Hematopoietic multipotent progenitor cell treated with erythropoietin and hydrocortisone succinate and interleukin-3 and kit ligand, for 4 days (in vitro differentiated cells): ENCODE data around the gene OSBP2.
A peak's percentile ranks its signal among the peaks of the same experiment; 100 is the strongest.

Source experiments
- DNase-seq: peaks from one replicate; pipeline ENCODE4 v3.0.0-alpha.2; 2015

The OSBP2 gene

DNA sequence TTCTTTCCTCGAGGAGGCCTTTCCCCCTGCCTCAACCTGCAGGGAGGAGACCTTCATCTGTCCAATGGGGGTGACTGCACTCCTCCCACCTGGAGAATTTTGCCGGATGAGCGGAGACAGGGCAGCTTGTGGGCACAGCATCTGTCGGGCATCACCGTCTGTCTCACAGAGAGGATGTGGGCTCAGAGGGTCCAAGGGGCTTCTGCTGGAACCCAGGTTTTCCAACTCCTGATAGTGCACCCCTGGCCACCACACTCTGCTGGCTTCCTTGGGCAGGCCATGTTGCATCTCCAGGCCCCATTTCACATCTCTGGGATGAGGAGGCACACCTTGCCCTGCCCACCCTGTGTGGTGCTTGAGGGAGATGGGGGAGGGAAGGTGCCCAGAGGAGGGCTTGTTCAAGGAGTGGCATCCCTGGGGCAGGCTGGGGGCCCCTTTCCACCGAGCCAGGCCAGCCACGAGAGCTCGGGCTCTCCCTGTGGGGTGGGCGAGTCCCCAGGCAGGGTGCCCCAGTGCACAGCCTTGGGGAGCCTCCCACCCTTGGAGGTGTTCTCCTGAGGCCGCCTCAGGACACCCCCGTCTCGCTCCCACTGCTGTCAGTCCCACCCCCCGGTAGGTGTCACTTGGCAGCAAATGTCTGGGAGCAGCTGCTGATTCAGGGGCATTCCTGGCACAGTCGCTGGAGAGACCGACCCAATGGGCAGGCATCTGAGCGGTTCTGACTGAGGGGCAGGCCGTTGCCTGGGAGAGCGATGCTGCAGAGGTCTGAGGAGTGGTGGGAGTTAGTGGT lies 189.7 kb downstream of the OSBP2 start:
- DNase-seq, result no peak

- DNase-seq, result no peak
Measured at GRCh38 chr22:30885001-30885366, 190.3 kb downstream of the OSBP2 start.

DNA sequence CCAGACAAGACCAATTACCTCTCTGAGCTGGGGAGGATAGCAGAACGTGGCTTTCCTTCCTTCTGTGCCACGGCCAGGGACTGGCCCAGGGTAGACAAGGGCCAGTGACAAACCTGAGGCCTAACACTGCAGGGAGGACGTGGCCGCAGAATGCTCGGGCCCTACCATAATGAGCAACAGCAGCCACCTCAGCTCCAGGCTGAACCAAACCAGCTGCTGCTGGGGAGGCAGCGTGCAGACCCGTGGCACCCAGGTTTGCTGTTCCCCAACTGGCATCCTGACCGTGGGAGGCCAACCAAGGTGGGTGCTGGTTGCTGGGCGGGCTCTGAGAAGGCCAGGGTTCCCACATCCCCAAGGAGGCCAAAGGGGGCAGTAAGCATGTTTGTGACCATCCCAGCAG lies 190.9 kb downstream of the OSBP2 start:
- no peak for DNase-seq

DNA sequence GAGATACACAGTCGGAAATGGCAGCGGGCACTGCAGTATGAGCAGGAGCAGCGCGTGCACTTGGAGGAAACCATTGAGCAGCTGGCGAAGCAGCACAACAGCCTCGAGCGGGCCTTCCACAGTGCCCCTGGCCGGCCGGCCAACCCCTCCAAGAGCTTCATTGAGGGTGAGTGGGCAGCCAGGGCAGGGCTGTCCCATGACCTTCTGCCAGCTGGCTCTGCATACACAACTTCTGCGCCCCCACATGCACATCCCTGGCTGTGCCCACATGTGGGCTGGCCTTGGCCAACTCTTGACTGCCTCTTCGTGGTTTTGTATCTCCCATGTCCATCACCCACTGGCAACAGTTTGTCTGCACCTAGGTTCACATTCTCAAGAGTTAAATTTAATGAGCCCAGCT lies 192.8 kb downstream of the OSBP2 start:
- DNase-seq, result peak; percentile 72

DNA sequence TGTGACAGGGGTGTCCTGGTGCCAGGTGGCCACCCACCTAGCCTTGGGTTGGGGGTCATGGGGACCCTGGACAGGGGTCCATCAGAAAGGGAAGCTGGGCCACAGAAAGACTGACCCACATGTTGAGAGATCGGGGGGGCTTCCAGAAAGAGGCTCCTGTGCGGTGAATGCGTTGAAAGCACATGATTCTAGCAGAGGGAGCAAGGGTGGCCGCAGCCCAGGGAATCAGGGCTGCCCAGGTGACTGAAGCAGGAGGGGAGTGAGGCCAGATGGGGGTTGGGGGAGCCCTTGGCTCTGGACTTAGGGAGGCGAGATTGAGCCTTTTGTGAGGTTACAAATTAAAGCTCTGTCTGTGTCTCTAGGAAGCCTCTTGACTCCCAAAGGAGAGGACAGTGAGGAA lies 193.2 kb downstream of the OSBP2 start:
- DNase-seq, result no peak

GRCh38 chr22:30889268-30889995 lies 194.8 kb downstream of the OSBP2 start:
- DNase-seq, result no peak

- no peak for DNase-seq
Measured at GRCh38 chr22:30889996-30890480, 195.4 kb downstream of the OSBP2 start.

GRCh38 chr22:30890686-30891442 lies 196.2 kb downstream of the OSBP2 start:
- peak; percentile 55 for DNase-seq

DNA sequence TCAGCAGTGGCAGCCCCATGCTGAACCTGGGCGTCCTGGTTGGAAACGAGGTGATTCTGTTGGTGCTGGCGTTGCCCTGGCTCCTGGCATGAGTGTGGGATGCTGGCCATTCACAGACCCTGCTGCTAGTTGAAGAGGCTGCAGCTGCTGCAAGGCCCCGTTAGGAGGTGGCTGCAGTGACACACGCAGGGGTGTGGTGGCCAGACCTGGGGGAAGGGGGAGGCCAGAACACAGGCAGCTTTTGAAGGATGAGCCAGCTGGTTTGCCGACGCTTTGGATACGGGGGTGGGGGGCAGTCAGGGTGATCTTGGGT lies 196.7 kb downstream of the OSBP2 start:
- DNase-seq, result no peak

- no peak for DNase-seq
Measured at GRCh38 chr22:30891781-30892180, 197.1 kb downstream of the OSBP2 start.

DNA sequence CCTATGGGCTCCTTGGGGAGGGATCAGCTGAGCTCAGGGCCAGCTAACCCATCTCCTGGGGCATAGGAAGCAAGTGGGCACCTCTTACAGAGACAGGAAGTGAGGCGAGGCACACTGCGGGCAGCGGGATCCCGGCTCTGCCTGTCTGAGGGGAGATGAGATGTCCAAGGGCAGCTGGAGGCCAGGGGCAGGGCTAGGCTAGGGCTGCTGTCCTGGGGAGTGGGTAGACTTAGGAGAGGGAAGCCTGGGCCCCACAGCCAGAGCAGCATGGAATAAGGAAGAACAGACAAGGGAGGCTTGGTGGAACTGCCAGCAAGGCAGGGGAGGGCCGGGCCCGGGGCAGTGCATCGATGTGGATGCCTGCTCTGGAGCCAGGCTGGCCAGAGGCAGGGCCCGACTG lies 197.6 kb downstream of the OSBP2 start:
- no peak for DNase-seq

- DNase-seq, result no peak
Measured at GRCh38 chr22:30892731-30893221, 198.1 kb downstream of the OSBP2 start.

- DNase-seq, result no peak
Measured at GRCh38 chr22:30893434-30894370, 199.0 kb downstream of the OSBP2 start.

GRCh38 chr22:30894371-30894740 lies 199.7 kb downstream of the OSBP2 start:
- no peak for DNase-seq

GRCh38 chr22:30902496-30903357 lies 208.1 kb downstream of the OSBP2 start:
- DNase-seq, result peak; percentile 24

- DNase-seq, result no peak
Measured at GRCh38 chr22:30903876-30904460, 209.3 kb downstream of the OSBP2 start.

DNA sequence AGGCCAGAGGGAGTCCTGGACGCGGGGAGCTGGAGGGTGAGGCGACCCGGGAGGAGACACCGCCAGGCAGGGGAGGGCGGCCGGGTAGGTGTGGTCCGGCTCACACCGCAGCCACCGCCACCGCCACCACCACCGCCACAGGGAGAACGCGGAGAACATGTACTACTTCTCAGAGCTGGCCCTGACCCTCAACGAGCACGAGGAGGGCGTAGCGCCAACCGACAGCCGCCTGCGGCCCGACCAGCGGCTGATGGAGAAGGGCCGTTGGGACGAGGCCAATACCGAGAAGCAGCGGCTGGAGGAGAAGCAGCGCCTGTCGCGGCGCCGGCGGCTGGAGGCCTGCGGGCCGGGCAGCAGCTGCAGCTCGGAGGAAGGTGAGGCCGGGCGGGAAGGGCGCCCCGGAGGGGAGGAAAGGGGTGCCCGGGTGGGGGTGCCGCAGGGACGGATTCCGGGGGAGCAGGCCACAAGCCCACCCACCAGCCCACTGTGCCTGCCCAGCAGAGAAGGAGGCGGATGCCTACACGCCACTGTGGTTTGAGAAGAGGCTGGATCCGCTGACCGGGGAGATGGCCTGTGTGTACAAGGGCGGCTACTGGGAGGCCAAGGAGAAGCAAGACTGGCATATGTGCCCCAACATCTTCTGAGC lies 211.1 kb downstream of the OSBP2 start:
- no peak for DNase-seq

DNA sequence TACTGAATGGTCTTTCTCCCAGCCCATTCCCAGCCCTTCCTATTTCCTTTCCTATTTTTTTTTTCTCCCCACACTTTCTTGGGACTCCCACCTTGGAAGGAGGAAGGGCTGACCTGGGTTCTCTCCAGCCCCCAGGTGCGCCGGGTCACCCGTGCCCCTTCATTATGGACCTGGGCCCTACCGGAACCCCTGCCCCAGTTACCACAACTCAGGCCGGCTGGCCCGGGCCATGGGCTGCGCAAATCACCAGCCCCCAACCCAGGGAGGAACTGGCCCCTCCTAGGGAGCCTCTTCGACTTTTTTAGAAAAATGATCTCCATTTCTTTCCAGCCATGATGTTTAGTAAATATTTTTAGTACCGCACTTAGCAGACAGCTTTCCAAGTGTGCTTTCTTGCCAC lies 211.7 kb downstream of the OSBP2 start:
- no peak for DNase-seq

DNA sequence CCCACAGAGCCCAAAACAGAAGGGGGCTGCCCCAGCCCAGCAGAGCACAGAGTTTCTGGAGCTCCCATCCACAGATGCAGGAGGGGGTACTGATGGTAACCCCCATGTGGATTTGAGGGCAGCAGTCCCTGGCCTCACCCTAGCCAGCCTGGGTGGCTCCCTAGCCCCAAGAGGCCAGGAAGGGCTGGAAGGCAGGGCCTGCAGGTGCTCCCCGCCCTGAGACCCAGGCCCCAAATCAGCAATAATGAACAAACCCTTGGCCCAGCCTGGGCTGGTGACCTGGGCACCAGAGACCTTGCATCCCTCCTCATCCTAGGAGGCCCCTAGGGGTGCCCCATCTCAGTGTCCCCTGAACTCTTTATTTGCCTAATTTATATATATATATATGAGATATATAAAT lies 212.3 kb downstream of the OSBP2 start:
- no peak for DNase-seq

DNA sequence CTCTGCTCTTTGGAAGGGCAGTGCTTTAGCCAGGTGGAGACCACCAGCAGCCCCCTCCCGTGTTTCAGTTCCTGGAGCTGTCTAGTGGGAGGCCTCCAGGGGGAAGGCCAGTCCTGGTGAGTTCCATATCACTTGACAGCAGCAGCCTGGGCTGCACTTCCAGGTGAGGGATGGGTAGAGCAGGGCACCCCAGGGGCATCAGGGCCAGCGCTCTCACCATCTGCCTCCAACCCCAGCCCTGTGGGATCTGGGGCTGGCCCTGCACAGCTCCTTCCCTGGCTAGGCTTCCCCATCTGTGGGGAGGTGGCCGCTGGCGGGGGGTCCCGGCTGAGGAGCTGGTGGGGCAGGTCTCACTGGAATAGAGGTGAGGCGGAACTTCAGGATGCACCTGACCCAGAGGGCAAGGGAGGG lies 213.4 kb downstream of the OSBP2 start:
- no peak for DNase-seq

DNA sequence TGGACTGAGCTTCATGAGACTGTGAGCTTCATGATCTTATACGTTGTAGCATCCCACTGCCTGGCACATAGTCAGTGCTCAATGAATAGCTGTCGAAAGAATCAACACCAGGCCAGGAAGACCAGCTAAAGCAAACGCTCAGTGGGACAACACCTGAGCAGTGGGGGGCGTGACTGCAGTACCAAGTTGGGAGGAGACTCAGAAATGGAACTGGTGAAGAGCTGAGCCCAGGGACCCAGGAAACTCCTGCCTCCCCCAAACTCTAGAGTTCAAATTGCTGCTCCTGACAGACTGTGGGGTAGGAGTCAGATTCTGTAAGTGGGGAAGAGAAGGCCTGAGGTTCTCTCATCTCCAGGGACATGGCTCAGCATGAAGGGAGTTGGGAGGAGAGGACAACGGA lies 214.6 kb downstream of the OSBP2 start:
- DNase-seq, result no peak
